Gastrocnemius medialis (tissue), 4 donors: ENCODE data around the gene USP34. TPM values are rescaled to one million over a fixed set of nuclear protein-coding genes. Genes with fewer than 3 reads are reported as not detected.

Source experiments
- ATAC-seq, 2 donors: fragments of 150-250 bp; one replicate each; pipeline ENCODE4 v1.9.1; 2016
- DNase-seq, 2 donors: peaks; one replicate each; pipeline ENCODE4 v3.0.0-alpha.2; 2019
- H3K27ac ChIP-seq, 4 donors: fragments of 200-600 bp; sonication (generic); 1 replicate in 1 of 4; 2 replicates in 3 of 4; pipeline ENCODE4 v1.5.1; 2016 to 2018; ENCODE audit warnings: mild to moderate bottlenecking in 2 of 4, moderate library complexity in 1 of 4
- H3K27me3 ChIP-seq, 3 donors: fragments of 200-600 bp; sonication (generic) in 2 of 3; 1 replicate in 1 of 3; 2 replicates in 2 of 3; pipeline versions ENCODE4 v1.5.1 to v1.6.0; 2016 to 2019; ENCODE audit warnings: mild to moderate bottlenecking in 1 of 3, moderate library complexity in 1 of 3
- H3K36me3 ChIP-seq, 2 donors: fragments of 200-600 bp; sonication (generic) in 1 of 2; one replicate each; pipeline ENCODE4 v1.5.1; 2017 to 2018
- H3K4me1 ChIP-seq, 2 donors: fragments of 200-600 bp; sonication (generic) in 1 of 2; one replicate each; pipeline ENCODE4 v1.5.1; 2016 to 2017; ENCODE audit warnings: mild to moderate bottlenecking in 2 of 2
- H3K4me3 ChIP-seq, 4 donors: fragments of 200-600 bp; sonication (generic) in 3 of 4; 1 replicate in 1 of 4; 2 replicates in 3 of 4; pipeline ENCODE4 v1.5.1; 2016 to 2019; ENCODE audit warnings: mild to moderate bottlenecking in 2 of 4
- H3K9me3 ChIP-seq, 3 donors: fragments of 200-600 bp; sonication (generic) in 2 of 3; 1 replicate in 1 of 3; 2 replicates in 2 of 3; pipeline ENCODE4 v1.5.1; 2016 to 2019
- POLR2A ChIP-seq, 2 donors: fragments of 450-650 bp; IDR thresholded peaks; one replicate each; pipeline ENCODE4 v1.6.1; 2017; ENCODE audit warnings: antibody characterized with exemption in 2 of 2, mild to moderate bottlenecking in 2 of 2, moderate library complexity in 2 of 2
- in situ Hi-C, 4 donors: fragments of 200-750 bp; cut with MboI; loops; one replicate each; pipeline versions ENCODE4 v1.15.0 to v1.8.0; 2017; ENCODE audit warnings: low sequenced_read_pairs in 4 of 4
- intact Hi-C: fragments of 100-400 bp; cut with DNase I; formaldehyde crosslinking; loops from one replicate; pipeline ENCODE4 v1.15.1; 2023; ENCODE audit warnings: low total_unique reads
- total RNA-seq, 4 donors: library from RNA; depleted of rRNA; stranded (reverse); fragments of >200 nt; gene quantifications; one replicate each; pipeline versions ENCODE4 v1.1.0 to v1.2.3, GENCODE V29; 2016
- TF ChIP-seq, protein P1 (sequence below), 5 experiments: fragments of 450-650 bp in 3 of 5; fragments of 200-600 bp in 2 of 5; sonication (generic) in 2 of 5; IDR thresholded peaks in 4 of 5; conservative IDR thresholded peaks in 1 of 5; 1 replicate in 4 of 5; 2 replicates in 1 of 5; pipeline ENCODE4 v1.5.1; 2016 to 2019; ENCODE audit warnings: antibody characterized with exemption in 5 of 5, mild to moderate bottlenecking in 3 of 5, moderate library complexity in 3 of 5

USP34 gene
- total RNA-seq, 4 donors from 2014 or later = 64.5 to 150 (median 76.3) TPM

DNA sequence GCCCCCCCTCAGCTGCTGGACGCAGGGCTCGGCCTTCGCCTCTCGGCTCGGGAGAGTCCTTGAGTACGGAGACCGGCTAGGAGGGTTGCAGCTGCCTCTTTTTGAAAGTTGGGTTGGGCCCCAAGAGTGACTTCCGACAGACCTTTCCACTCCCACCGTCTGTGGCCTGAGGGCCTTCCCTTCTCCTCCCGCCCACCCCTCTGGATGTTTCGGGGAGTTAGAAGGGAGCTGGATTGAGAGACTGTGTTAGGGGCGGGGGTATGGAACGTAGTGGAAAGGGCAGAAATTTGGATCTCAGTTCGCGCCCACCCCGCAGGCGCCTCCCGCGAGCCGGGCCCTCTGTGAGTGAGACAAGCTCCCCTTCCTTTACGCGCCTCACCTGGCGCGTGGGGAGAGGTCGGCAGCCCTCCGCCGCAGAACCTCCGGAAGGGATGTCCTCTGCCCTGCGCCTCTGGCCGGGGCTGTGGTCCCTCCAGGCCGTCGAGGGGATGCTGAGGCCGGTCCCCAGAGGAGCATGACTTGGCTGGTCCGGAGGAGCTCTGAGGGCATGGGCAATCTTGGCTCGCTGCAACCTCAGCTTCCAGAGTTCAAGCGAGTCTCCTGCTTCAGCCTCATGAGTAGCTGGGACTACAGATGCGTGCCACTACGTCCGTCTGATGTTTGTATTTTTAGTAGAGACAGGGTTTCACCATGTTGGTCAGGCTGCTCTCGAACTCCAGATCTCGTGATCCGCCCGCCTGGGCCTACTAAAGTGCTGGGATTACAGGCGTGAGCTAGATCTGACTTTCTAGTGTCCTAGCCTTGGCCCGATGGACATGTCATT lies 292.9 kb downstream of the USP34 start:
- ATAC-seq = peak; percentile 22 to 35
- TF ChIP-seq, protein P1, sequence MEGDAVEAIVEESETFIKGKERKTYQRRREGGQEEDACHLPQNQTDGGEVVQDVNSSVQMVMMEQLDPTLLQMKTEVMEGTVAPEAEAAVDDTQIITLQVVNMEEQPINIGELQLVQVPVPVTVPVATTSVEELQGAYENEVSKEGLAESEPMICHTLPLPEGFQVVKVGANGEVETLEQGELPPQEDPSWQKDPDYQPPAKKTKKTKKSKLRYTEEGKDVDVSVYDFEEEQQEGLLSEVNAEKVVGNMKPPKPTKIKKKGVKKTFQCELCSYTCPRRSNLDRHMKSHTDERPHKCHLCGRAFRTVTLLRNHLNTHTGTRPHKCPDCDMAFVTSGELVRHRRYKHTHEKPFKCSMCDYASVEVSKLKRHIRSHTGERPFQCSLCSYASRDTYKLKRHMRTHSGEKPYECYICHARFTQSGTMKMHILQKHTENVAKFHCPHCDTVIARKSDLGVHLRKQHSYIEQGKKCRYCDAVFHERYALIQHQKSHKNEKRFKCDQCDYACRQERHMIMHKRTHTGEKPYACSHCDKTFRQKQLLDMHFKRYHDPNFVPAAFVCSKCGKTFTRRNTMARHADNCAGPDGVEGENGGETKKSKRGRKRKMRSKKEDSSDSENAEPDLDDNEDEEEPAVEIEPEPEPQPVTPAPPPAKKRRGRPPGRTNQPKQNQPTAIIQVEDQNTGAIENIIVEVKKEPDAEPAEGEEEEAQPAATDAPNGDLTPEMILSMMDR (IDR thresholded peaks at IDR 0.05 in 4 of 5, conservative IDR thresholded peaks at IDR 0.05 in 1 of 5) = no peak
- TF ChIP-seq POLR2A (IDR thresholded peaks at IDR 0.05) = peak in 1 of 2 donors; percentile 26
- Histone ChIP-seq H3K4me3 (peak overlapping the region; percentile 62 to 93 (median 84)), H3K27me3 (no peaks in the 10 kb centered on the region), H3K36me3 (peaks cover 0 to 22% of the 10 kb centered on the region in 2 donors), H3K27ac (peak overlapping the region; percentile 93 to 99 (median 98)), H3K9me3 (no peaks in the 10 kb centered on the region), H3K4me1 (peaks cover 36 to 41% of the 10 kb centered on the region in 2 donors)
- DNase-seq = peak; percentile 16 to 35
- in situ Hi-C loops = no loop called here
- intact Hi-C loops = loop anchor here (1.0 to 5.0 kb wide), 7 partner anchors 33 to 360 kb away; partner anchors contain the start of genes PEX13, REL, SANBR and USP34

DNA sequence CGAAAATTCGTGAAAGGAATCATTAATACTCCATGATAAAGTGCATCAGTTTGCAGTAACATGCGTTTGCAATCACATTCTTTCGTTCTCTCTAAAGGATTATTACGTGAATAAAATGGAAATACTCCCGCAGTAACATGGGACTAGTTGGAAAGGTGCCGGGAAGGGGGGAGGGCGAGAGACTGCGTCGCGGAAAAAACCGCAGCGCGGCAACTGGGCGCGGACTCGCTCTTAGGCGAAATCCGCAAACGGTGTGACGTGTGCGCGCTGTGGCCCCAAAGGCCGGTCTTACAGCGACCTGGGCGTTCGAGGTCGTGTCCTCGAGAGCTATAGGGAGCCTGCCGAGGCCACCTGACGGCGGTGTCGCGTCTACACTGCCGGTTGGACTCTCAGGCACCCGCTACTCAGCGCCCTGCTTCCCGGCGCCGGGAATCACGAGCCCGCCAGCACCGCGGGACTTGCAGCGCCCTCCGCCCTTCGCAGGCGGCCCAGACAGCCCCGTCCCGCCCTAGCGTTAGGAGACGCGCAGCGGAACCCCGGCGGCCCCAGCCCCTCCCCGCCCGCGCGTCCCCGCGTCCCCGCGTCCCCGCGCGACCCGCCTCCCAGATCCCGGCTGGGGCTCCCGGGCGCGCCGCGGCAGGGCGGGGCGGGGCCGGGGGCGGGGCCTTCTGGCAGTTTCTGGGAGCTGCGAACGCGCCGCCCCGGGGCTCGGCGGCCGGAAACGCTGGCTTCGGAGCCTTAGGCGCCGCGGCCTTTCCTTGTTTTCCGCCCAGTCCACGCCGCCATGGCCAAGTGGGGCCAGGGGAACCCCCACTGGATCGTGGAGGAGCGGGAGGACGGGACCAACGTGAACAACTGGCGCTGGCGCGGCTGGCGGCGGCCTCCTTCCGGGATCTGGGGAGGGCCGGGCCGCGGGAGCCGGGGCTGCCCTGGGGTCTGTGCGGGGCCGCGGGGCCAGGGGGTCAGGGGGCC lies 293.8 kb downstream of the USP34 start:
- H3K27ac ChIP-seq = peak overlapping the region; percentile 93 to 99 (median 98)
- peaks cover 36 to 40% of the 10 kb centered on the region in 2 donors for H3K4me1 ChIP-seq
- intact Hi-C loops = loop anchor here (1.0 to 5.0 kb wide), 6 partner anchors 32 to 361 kb away; partner anchors contain the start of genes PEX13, SANBR, USP34 and XPO1

DNA sequence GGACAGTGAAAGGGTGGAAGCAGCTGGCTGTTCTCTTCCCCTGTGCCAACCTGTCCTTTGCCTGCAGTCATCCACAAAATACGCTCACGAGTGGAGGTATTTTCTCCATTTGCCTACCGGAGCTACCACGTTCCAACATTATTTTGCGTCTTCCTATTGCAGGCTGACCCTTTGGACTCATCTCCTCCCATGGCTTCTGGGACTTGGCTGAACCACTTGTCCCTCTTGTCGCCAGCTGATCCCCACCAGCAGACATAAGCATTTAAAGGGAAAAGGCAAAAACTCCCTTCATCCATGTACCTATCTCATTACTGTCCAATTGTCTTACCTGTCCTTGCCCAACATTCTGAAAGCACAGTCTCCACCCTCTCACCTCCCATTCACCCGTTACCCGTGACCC lies 295.9 kb downstream of the USP34 start:
- DNase-seq = no peak
- peaks cover 20 to 21% of the 10 kb centered on the region in 2 donors for H3K4me1 ChIP-seq
- no peaks in the 10 kb centered on the region for H3K36me3 ChIP-seq
- no peak for ATAC-seq
- H3K27ac ChIP-seq = no peak overlapping the region
- no peaks in the 10 kb centered on the region for H3K27me3 ChIP-seq
- TF ChIP-seq, protein P1 (IDR thresholded peaks at IDR 0.05 in 4 of 5, conservative IDR thresholded peaks at IDR 0.05 in 1 of 5) = no peak
- no peak for TF ChIP-seq POLR2A (IDR thresholded peaks at IDR 0.05)
- intact Hi-C loops = loop anchor here (2.0 to 5.0 kb wide), 3 partner anchors 108 to 678 kb away; partner anchors contain the start of gene SANBR
- in situ Hi-C loops = no loop called here
- no peaks in the 10 kb centered on the region for H3K9me3 ChIP-seq
- no peak overlapping the region for H3K4me3 ChIP-seq

More for the DNA sequence above, 293.8 kb downstream of the USP34 start:
- peak; percentile 75 to 79 for ATAC-seq
- Histone ChIP-seq H3K9me3 (no peaks in the 10 kb centered on the region), H3K4me3 (peak overlapping the region; percentile 62 to 93 (median 84)), H3K36me3 (peaks cover 0 to 13% of the 10 kb centered on the region in 2 donors), H3K27me3 (no peaks in the 10 kb centered on the region)
- peak; percentile 88 to 90 for TF ChIP-seq POLR2A (IDR thresholded peaks at IDR 0.05)
- TF ChIP-seq, protein P1 (IDR thresholded peaks at IDR 0.05 in 4 of 5, conservative IDR thresholded peaks at IDR 0.05 in 1 of 5) = peak in 2 of 5 experiments; percentile 24 to 31
- DNase-seq = peak; percentile 86 to 90
- in situ Hi-C loops = no loop called here

DNA sequence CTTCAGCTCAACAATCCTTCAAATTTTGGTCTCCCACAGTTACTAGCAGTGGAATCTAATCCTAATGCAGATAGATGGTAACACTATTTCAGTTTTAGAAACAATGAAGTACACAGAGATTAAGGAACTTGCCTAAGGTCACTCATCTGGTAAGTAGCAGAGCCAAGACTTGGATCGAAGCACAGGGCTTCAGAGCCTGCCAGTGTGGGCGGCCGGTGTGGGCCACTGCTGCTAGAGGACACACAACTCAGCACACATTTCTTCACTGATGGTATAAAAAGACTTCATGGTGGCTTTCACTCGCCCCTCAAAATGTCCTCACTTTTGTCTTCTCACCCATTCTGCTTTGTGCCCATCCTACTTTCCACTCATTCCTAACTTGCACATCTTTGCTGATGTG lies 297.8 kb downstream of the USP34 start:
- in situ Hi-C loops (no loop called here), intact Hi-C loops (no loop called here)
- no peak overlapping the region for H3K4me3 ChIP-seq
- ATAC-seq (no peak), DNase-seq (no peak)
- H3K9me3 ChIP-seq = no peaks in the 10 kb centered on the region
- no peak overlapping the region for H3K27ac ChIP-seq
- TF ChIP-seq, protein P1 (IDR thresholded peaks at IDR 0.05 in 4 of 5, conservative IDR thresholded peaks at IDR 0.05 in 1 of 5) = no peak
- TF ChIP-seq POLR2A (IDR thresholded peaks at IDR 0.05) = no peak
- no peaks in the 10 kb centered on the region for H3K36me3 ChIP-seq
- H3K27me3 ChIP-seq = no peaks in the 10 kb centered on the region
- peaks cover 2% of the 10 kb centered on the region in 2 donors for H3K4me1 ChIP-seq
